Esophagus squamous epithelium (tissue), 5 donors: Measurements from ENCODE around the gene WHRN. TPM values are rescaled to one million over a fixed set of nuclear protein-coding genes. Genes with fewer than 3 reads are reported as not detected.

Experiments used
- DNase-seq: peaks from one replicate; lab custom pipeline; 2025; lab: John Stamatoyannopoulos, UW
- H3K27ac ChIP-seq, 4 donors: fragments of 200-600 bp; sonication (generic); one replicate each; pipeline ENCODE4 v1.5.1; 2016 to 2019; ENCODE audit warnings: mild to moderate bottlenecking in 1 of 4
- H3K27me3 ChIP-seq, 4 donors: fragments of 200-600 bp; sonication (generic); 1 replicate in 3 of 4; 2 replicates in 1 of 4; pipeline versions ENCODE4 v1.5.1 to v1.6.0; 2017 to 2021; ENCODE audit warnings: antibody characterized with exemption in 1 of 4
- H3K36me3 ChIP-seq, 3 donors: fragments of 200-600 bp; sonication (generic); one replicate each; pipeline ENCODE4 v1.5.1; 2016 to 2019
- H3K4me1 ChIP-seq, 3 donors: fragments of 200-600 bp; sonication (generic); one replicate each; pipeline ENCODE4 v1.5.1; 2017 to 2019
- H3K4me3 ChIP-seq, 4 donors: fragments of 200-600 bp; sonication (generic); 1 replicate in 3 of 4; 2 replicates in 1 of 4; pipeline ENCODE4 v1.5.1; 2016 to 2019; ENCODE audit warnings: mild to moderate bottlenecking in 2 of 4, moderate library complexity in 1 of 4
- H3K9me3 ChIP-seq, 3 donors: fragments of 200-600 bp; sonication (generic); one replicate each; pipeline ENCODE4 v1.5.1; 2016 to 2019
- CTCF ChIP-seq, 6 experiments: fragments of 450-650 bp in 4 of 6; fragments of 200-600 bp in 2 of 6; sonication (generic) in 2 of 6; IDR thresholded peaks; one replicate each; pipeline ENCODE4 v1.5.1; 2016 to 2019; ENCODE audit warnings: antibody characterized with exemption in 6 of 6, mild to moderate bottlenecking in 4 of 6, moderate library complexity in 4 of 6
- POLR2A ChIP-seq, 4 donors: fragments of 450-650 bp; IDR thresholded peaks; one replicate each; pipeline ENCODE4 v1.6.1; 2017; ENCODE audit warnings: antibody characterized with exemption in 4 of 4, mild to moderate bottlenecking in 4 of 4, moderate library complexity in 3 of 4
- WGBS, 2 donors: methylation state at CpG; one replicate each; pipeline ENCODE4 v1.1.5; 2018; 5-methylcytosine and 5-hydroxymethylcytosine counted together
- intact Hi-C: fragments of 100-400 bp; cut with DNase I; formaldehyde crosslinking; loops from one replicate; pipeline ENCODE4 v1.15.0; 2022
- total RNA-seq, 4 donors: library from RNA; depleted of rRNA; stranded (reverse); fragments of >200 nt; gene quantifications; one replicate each; pipeline ENCODE4 v1.1.0, GENCODE V29; 2016
- donor health status: DM: yes; HTN: yes; CAD: no.

The WHRN gene
- total RNA-seq, 4 donors from 2014 or later: 2.9 to 6.1 (median 3.4) TPM

- DNase-seq: no peak
These were observed 20.9 kb downstream of the WHRN start for GRCh38 chr9:114484215-114484853.

GRCh38 chr9:114483499-114483898 is 21.8 kb downstream of the WHRN start:
- Histone ChIP-seq H3K27me3 (no peaks in the 10 kb centered on the region), H3K27ac (no peak overlapping the region), H3K9me3 (no peaks in the 10 kb centered on the region), H3K4me3 (no peak overlapping the region), H3K36me3 (peaks cover 0 to 1% (median 0%) of the 10 kb centered on the region in 3 donors), H3K4me1 (peaks cover 7 to 40% (median 10%) of the 10 kb centered on the region in 3 donors)
- intact Hi-C loops: no loop called here
- WGBS, 2 donors: 58 to 89% methylated on average over 3 of the region's 3 CpGs
- no peak for TF ChIP-seq CTCF (IDR thresholded peaks at IDR 0.05)
- TF ChIP-seq POLR2A (IDR thresholded peaks at IDR 0.05): no peak
- no peak for DNase-seq

More at GRCh38 chr9:114484215-114484853, 20.9 kb downstream of the WHRN start:
- Histone ChIP-seq H3K27me3 (no peaks in the 10 kb centered on the region), H3K4me3 (no peak overlapping the region), H3K36me3 (no peaks in the 10 kb centered on the region), H3K27ac (peak overlapping the region in 1 of 4 donors; percentile 44), H3K4me1 (peaks cover 7 to 40% (median 10%) of the 10 kb centered on the region in 3 donors), H3K9me3 (no peaks in the 10 kb centered on the region)
- intact Hi-C loops: no loop called here
- WGBS, 2 donors: 58 to 64% methylated on average over 9 of the region's 9 CpGs
- TF ChIP-seq POLR2A (IDR thresholded peaks at IDR 0.05): no peak
- TF ChIP-seq CTCF (IDR thresholded peaks at IDR 0.05): no peak

- TF ChIP-seq POLR2A (IDR thresholded peaks at IDR 0.05): no peak
- TF ChIP-seq CTCF (IDR thresholded peaks at IDR 0.05): no peak
- Histone ChIP-seq H3K27ac (no peak overlapping the region), H3K27me3 (no peaks in the 10 kb centered on the region), H3K4me1 (peaks cover 7 to 37% (median 10%) of the 10 kb centered on the region in 3 donors), H3K36me3 (peaks cover 0 to 10% (median 0%) of the 10 kb centered on the region in 3 donors), H3K9me3 (no peaks in the 10 kb centered on the region), H3K4me3 (no peak overlapping the region)
- intact Hi-C loops: no loop called here
- 45 to 48% methylated on average over 7 to 9 of the region's 10 CpGs for WGBS, 2 donors
- no peak for DNase-seq
These were observed 22.7 kb downstream of the WHRN start for GRCh38 chr9:114482593-114482992.

- intact Hi-C loops: no loop called here
- H3K4me3 ChIP-seq: no peak overlapping the region
- no peaks in the 10 kb centered on the region for H3K27me3 ChIP-seq
- no peak for TF ChIP-seq POLR2A (IDR thresholded peaks at IDR 0.05)
- no peak for TF ChIP-seq CTCF (IDR thresholded peaks at IDR 0.05)
- WGBS, 2 donors: 96 to 98% methylated on average over 5 of the region's 5 CpGs
- peaks cover 7 to 34% (median 10%) of the 10 kb centered on the region in 3 donors for H3K4me1 ChIP-seq
- peaks cover 0 to 14% (median 0%) of the 10 kb centered on the region in 3 donors for H3K36me3 ChIP-seq
- H3K9me3 ChIP-seq: no peaks in the 10 kb centered on the region
- no peak for DNase-seq
- no peak overlapping the region for H3K27ac ChIP-seq
These were observed 23.5 kb downstream of the WHRN start for GRCh38 chr9:114481789-114482188.

GRCh38 chr9:114480746-114481435 is 24.4 kb downstream of the WHRN start:
- H3K9me3 ChIP-seq: no peaks in the 10 kb centered on the region
- H3K36me3 ChIP-seq: peaks cover 0 to 14% (median 0%) of the 10 kb centered on the region in 3 donors

More at GRCh38 chr9:114480746-114481435, 24.4 kb downstream of the WHRN start:
- H3K4me3 ChIP-seq: no peak overlapping the region
- no peaks in the 10 kb centered on the region for H3K27me3 ChIP-seq
- H3K4me1 ChIP-seq: peaks cover 6 to 34% (median 7%) of the 10 kb centered on the region in 3 donors
- WGBS, 2 donors: 71 to 84% methylated on average over 4 of the region's 4 CpGs
- no peak overlapping the region for H3K27ac ChIP-seq
- intact Hi-C loops: no loop called here
- DNase-seq: no peak
- no peak for TF ChIP-seq CTCF (IDR thresholded peaks at IDR 0.05)
- TF ChIP-seq POLR2A (IDR thresholded peaks at IDR 0.05): no peak
